HG03175 (cell line): ENCODE measurements around the gene STK25.
A peak's percentile ranks its signal among the peaks of the same experiment; 100 is the strongest.

Experiments
- ATAC-seq: cut with Tn5 transposase; IDR thresholded peaks from one replicate; pipeline ENCODE4 v1.9.1; 2021; ENCODE audit warnings: mild to moderate bottlenecking, moderate library complexity; ENCODE audit not compliant: unreplicated experiment

The STK25 gene

DNA sequence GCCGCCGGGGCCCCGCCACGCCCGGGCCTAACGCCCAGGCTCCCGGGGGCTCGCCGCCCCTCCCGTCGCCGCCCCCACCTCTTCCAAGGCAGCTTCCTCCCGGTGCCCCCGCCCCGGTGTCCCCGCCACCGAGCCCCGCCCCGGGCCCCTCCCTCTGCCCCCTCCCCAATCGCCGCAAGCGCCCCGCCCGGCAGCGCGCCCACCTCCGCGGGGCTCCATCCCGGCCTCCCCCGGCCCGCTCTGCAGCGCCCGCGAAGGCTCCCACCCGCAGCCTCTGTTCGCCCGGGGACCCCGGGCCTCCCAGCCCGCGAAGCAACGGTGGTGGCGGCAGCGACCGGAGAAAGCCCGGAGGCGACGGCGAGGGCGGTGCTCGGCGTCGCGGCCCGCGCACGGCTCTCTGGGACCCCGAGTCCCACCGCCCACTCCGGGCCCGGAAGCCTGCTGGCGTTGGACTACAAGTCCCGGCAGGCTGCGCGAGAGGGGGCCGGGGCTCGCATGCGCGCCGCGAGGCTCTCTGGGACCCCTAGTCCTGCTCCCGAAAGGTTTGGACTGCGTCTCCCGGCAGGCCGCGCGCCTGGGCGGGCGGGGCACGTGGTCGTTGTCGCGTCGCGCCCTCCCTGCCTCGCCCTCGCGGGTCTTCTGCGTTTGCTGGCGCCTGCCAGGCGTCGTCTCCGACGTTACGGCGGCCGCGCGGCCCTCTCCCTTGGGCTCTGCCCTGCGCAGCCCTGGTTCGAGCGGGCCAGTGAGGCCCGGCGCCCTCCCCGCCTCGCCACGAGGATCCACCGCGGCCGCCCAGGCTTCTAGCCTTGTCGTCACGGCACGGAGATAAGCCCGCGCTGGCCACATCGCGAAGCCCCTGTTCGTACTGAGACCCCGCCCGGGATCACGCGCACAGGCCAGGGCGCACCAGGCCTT is at the start of gene STK25:
Gene STK25 (minus strand): TSS at position 345 of the 915 bp plus-strand sequence. CDS start 549 bp downstream, outside the sequence.
- ATAC-seq = peak; percentile 95

GRCh38 chr2:241556746-241557145 is 48.4 kb upstream of the STK25 start:
- no peak for ATAC-seq

DNA sequence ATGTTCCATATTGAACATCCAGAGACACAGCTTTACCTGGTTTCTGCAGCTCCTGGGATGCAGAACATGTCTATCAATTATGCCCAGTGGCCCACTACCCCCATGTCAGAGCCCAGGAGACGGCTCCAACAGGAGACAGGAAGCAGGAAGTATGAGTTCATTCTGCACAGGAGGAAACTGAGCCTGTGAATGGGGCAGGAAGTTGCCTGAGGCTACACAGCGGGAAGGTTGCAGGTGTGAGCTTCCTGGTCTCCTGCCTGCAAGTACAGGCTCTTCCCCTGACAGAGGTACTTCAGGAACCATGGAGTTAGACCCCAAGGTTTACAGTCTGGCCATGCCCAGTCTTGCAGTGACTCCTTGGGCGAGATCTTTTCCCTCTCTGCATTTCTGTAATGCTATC is 47.3 kb upstream of the STK25 start:
- ATAC-seq = no peak

DNA sequence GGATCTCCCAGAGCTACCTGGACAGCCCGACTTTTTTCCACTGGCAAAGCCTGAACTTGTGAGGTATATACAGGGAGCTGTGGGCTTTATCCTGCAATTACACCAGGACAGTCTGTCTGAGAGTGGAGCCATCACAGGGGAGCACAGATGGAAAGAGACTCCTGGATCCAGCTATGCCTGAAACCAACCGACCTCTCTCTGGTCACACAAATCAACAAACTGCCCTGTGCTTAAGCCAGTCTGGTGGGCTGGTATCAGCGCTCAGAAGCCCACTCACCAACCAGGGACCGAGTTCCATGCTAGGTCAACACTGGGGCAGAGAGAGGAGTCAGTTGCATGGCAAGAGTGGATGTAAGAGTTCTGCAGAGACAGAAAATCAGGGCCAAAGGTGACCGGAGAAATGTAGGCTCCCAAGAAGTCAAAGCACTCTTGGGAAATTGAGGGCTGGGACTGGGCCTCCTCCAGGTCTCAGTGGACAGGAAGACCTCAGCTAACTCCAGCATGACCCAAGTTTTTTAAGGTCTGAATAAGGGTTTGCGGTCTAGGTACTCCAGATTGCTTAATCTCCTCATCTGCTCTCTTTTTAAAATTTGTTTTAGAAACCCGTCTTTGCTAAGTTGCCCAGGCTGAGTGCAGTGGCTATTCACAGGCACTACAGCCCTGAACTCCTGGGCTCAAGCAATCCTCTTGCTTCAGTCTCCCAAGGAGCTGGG is 46.4 kb upstream of the STK25 start:
- ATAC-seq = no peak

DNA sequence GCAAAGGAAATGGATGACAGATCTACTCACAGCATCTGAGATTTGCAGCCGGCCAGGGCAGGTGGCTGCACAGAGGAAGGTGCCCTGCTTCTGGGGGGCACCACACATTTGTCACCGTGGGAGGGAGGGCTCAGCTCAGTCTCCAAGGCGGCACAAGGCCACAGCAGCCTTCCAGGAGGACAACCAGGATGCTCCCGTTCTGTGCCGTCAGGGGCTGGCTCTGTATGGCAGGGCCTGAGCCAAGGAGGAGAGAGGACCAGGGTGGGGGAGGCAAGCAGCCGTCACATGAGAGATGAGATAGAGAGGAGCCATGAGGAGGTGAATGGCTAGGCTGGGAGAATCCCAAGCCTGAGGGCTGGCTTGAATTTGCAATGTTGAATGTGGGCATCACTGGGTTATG is 45.6 kb upstream of the STK25 start:
- ATAC-seq = no peak

- no peak for ATAC-seq
Observed at GRCh38 chr2:241553512-241553830, 45.1 kb upstream of the STK25 start.

GRCh38 chr2:241551998-241552737 is 43.8 kb upstream of the STK25 start:
- ATAC-seq = no peak

DNA sequence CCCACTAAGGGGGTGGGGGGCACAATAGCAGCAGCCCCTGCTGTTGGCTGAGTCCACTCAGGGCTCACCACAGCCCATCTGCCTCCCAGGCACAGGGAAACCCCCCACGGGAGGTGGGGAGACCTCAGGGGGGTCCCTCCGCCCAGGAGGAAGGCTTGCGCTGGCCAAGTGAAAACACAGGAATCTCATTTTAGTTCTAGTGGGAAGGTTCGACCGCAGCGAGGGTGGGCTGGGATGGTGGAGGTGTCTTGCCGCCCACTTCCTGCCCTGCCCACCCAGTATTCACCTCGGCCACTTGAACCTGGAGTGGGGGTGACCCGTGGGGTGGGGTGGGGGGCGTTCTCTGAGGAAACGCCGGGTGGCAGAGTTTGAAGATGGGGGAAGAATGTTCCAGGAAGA is 43.2 kb upstream of the STK25 start:
- no peak for ATAC-seq

DNA sequence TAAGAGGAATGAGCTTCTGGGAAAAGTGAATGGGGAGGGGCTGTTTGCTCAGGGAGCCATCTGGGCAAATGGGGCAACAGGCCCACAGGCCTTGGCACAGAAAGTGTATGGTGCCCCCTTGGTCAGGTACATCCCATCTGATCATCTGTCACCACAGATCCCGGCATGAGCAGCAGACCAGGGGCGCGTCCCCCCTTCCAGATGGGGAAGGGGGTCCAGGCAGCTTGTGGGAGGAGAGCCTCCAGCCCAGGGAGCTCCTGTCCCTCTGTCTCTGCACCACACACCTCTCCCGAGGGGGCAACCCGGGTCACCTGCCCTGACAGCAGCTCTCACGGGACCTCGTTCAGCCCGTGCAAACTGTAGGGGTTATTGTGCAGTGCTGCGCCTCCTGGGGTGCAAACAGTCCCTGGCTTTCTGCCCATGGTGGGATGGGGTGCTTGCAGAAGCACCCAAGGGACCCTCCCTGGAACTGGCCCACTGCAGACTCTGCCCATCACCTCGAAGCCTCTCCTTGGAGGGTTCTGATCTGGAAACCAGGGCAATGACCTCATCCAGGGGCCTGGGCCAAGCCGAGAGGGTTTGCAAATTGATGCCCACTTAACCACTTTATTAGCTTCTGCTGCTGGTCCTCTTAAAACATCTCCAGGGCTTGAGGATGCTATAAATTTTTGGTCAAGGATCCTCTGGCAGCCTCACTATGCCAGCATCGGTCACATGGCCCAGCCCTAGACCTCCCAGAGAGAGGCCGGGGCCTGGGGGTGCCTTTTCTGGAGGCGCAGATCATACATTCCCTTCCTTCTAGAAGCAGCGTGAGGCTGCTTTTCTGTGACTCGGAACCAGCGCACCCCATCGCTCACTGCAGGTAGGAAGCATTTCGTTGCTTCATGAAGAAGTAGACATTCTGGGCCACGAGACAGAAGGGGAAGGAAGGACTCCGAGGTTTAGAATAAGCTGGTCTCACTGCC is 42.5 kb upstream of the STK25 start:
- no peak for ATAC-seq

DNA sequence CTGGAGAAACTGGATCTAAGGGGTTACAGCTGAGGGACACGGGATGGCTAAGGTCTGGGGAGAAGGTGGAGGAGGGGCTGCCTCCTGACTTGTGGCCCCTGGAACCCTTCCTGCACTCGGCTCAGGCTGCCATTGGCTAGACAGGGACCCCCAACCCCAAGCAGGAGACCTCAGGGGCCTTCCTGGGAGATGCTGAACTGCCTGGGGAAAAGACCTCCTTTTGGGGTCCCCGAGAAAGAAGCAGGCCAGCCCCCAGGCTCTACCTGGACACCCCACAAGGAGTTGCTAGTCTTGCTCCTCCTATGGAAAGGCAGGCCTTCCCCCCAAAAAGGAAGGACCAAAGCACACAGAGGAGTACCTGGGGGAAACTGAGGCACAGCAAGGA is 40.1 kb upstream of the STK25 start:
- no peak for ATAC-seq

DNA sequence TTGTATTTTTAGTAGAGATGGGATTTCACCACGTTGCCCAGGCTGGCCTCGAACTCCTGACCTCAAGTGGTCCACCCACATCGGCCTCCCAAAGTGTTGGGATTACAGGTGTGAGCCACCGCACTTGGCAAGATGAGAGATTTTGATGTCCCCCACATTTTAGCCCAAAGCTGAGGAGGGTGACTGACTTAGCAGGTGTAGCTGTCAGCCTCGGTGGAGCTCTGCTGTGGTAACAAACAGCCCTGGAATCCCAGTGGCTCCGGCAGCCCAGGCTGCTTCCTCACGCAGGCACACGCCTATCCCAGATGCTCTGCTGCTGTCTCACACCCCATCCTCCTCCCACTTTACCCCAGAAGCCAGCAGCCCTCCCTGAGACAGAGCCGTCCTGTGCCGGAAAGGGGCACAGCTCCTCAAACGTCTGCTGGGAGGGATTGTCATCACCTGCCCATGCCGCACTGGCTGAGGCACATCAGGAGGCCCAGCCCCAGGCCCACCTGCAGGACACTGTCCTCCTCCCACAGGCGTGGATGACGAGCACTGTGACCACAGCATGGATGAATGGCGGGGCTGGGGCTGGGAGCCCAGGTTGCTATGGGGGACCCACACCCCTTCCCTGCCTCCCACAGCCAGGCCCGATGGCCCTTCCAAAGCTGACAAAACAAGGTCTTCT is 39.5 kb upstream of the STK25 start:
- ATAC-seq = no peak

DNA sequence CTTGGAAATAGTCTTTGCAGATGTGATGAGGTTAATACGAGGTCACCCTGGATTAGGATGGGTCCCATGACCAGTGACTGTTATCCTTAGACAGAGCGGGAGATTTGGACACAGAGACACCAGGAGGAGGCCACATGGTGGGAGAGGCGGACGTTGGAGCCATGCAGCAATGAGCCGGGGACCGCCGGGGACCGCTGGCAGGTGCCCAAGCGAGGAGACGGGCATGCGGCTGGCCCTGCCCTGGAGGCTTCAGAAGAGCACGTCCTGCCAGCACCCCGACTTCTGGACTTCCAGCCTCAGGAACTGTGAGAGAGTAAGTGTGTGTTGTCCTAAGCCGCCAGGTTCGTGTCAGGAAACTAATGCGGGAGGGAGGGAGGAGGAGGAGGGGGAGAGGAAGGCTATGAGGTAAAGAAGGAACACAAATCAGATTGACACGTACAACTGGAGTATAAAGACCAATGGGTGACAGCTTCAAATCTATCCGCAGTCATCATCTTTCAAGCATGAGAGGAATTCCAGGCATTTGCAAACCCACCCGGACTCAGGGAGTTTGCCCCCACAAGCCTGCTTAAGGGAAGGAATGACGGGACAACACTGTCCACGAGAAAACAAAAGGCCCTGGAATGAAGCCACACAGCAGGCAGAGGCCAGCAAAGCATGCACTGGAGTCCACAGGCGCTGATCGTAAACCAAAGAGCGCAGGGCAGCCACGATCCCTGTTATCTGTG is 38.6 kb upstream of the STK25 start:
- ATAC-seq = no peak

- ATAC-seq = no peak
Observed at GRCh38 chr2:241545523-241546473, 37.4 kb upstream of the STK25 start.

- no peak for ATAC-seq
Observed at GRCh38 chr2:241545106-241545505, 36.7 kb upstream of the STK25 start.

DNA sequence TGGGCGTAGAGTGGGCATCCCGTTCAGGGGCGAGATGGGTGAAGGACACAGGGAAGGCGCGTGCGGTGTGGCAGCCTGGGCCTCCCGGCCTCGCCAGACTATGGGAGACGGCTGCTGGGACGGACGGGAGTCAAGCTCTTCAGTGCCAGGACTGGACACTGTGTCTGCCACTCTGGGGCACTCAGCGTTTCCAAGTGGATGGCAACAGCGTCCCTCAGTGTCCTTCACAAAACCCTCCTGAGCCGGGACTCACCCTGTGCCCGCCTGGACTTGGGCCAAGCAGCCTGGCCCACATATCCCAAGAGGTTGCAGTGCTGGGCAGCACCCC is 33.9 kb upstream of the STK25 start:
- ATAC-seq = no peak

- no peak for ATAC-seq
Observed at GRCh38 chr2:241541564-241542277, 33.3 kb upstream of the STK25 start.

DNA sequence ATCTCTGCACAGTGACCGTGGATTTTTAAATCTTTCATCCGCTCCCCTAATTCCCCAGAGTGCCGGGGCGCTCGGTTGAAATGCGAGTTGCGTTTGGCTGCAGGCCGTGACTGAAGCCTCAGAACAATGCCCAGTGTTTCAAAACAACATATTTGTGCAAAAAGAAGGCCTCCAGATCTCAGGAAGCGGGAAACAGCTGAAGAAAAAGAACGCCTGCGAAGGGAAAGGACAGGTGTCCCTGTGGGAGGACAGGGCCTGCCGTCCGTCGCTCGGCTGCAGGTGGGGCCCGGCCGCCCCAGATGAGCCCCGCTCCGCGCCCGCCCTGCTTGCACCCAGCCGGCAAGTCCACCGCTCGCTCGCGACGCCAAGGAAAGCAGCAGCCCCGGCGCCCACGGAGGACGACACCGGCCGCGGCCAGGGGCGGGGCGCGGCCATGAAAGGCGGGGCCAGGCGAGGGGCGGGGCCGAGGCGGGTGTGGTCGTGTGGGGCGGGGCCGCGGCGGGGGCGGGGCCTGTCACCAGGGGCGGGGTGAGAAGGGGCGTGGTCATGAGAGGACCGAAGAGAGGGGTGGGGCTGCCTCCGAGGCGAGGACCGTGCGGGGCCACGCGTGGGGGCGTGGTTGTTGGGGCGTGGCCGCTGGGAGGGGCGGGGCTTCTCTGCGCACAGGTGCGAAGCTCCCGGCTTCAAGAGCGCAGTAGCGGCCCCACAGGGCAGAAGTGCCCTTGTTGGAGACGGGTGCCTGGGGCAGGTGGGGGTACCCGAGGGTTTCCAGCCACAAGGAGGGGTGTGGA is 32.6 kb upstream of the STK25 start:
- ATAC-seq = no peak
